Measurements from ENCODE around the gene PXDC1.
"Not testable (repeated sequence)": the region's sequence is repeated elsewhere in the genome, so short reads cannot be mapped to it uniquely, and the experiment has no call there.

PXDC1 gene

DNA sequence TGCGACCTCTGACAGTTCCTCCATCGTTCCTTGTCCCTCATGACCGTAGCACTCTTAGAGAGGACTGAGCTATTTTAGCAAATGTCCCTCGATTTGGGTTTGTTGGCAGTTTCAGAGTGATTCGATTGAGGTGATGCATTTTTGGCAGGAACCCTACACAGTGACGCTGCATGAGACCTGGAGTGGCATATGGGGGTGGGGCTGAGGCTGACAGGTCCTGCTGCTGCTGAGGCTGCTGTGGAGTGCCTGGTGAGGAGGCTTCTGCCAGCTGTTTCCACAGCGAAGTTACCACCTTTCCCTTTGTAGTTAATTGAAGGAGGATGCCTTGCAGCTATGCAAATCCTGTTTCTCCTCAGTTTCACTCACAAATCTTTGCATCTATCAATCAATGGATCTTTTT, 19.8 kb downstream of the PXDC1 start:
- no peak for ATAC-seq (replicated peaks)
- Mint-ChIP-seq H3K4me1 (peaks cover 5 to 15% of the 10 kb centered on the region in 2 donors), H3K27ac (no peak overlapping the region), H3K36me3 (peaks cover 74 to 75% of the 10 kb centered on the region in 2 donors), H3K9me3 (peaks cover 4% of the 10 kb centered on the region in 2 donors), H3K27me3 (peaks cover 7 to 16% of the 10 kb centered on the region in 2 donors), H3K4me3 (no peak overlapping the region)
- no peak for DNase-seq

DNA sequence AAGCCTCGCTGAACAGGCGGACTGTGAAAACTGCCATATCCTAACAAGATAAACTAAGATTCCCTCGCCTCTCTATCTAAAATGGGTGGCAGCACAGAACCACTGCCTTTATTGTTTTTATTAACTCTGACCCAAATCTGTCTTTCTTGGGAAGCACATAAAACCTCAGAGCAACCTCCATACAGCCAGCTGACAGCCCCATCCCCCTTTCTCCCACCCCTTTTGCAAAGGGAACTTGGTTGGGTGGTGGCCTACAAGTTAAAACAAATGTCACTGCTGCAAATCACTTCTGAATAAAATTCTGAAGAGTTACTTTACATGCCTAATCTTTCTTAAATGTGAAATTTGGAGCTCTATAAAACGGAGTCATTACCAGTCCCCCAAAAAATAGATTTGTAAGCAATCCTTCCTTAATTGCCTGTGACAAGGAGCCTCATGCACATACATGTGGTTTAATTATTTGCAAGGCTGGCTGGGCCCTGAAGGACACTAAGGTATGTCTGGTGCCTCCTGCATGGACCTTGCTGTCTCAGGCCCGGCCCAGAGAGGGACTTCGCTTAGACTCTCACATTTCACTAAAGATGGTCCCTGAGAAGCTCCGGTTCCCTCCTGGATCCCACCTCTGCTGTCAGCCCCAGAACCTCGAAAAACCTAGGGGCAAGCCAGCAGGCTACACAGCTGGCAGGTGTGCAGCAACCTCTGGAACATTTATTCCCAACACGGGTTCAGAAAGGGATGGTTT, 21.7 kb downstream of the PXDC1 start:
- Mint-ChIP-seq H3K4me1 (peaks cover 9 to 10% of the 10 kb centered on the region in 2 donors), H3K36me3 (peaks cover 61 to 62% of the 10 kb centered on the region in 2 donors), H3K27ac (no peak overlapping the region), H3K9me3 (peaks cover 0 to under 1% of the 10 kb centered on the region in 2 donors), H3K27me3 (peaks cover 7 to 12% of the 10 kb centered on the region in 2 donors), H3K4me3 (no peak overlapping the region)
- DNase-seq, result no peak
- ATAC-seq (replicated peaks), result no peak

DNA sequence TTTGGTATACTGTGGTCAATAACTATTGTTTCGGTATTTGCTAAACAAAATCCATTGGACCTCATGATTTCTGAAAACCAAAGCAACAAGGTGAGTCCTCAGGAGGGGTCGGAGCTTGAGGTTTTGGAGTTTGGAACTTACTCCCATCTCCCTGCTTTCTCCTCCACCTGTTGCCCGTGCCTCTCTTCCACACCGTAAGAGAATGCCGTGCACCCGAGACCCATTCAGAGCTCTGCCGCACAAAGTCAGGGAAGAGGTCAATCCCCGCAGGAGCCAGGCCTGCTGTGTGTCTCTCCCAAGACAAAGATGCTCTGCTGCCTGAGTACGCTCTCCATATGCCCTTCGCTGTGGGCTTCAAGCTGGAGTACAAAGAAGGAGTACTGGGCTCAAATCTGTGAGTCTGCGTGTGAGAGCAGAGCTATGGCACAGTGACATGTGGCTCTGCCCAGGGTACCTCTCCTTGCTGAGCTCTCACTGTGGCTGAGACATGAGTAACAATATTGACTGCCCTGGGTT, 23.9 kb downstream of the PXDC1 start:
- Mint-ChIP-seq H3K4me3 (no peak overlapping the region), H3K9me3 (no peaks in the 10 kb centered on the region), H3K27me3 (peaks cover 0 to 7% of the 10 kb centered on the region in 2 donors), H3K36me3 (peaks cover 55 to 56% of the 10 kb centered on the region in 2 donors), H3K4me1 (peaks cover 6% of the 10 kb centered on the region in 2 donors), H3K27ac (no peak overlapping the region)
- DNase-seq (no peak), ATAC-seq (replicated peaks) (no peak)

DNA sequence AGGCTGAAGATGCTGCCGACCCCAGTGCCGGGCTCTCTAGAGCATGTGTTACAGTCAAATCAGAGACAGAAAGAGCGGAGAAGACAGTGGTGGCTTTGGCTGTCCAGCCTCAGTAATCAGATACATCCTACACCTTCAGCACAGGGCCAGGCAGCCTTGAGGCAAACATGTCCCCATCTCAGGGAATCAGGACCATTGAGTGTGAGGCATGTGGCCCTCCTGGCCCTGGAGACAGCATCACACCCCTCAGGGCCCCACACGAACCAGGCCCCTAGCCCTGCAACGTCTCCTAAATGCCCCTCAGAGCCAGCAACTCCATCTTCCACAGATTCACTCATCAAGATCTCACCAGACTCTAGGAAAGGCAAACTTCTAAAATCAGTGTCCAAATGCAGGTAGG, 24.5 kb downstream of the PXDC1 start:
- peaks cover 0 to 4% of the 10 kb centered on the region in 2 donors for H3K4me1 Mint-ChIP-seq
- no peak overlapping the region for H3K27ac Mint-ChIP-seq
- H3K4me3 Mint-ChIP-seq, result no peak overlapping the region
- peaks cover 54 to 56% of the 10 kb centered on the region in 2 donors for H3K36me3 Mint-ChIP-seq
- no peaks in the 10 kb centered on the region for H3K9me3 Mint-ChIP-seq
- peaks cover 0 to under 1% of the 10 kb centered on the region in 2 donors for H3K27me3 Mint-ChIP-seq
- DNase-seq, result no peak
- ATAC-seq (replicated peaks), result no peak

DNA sequence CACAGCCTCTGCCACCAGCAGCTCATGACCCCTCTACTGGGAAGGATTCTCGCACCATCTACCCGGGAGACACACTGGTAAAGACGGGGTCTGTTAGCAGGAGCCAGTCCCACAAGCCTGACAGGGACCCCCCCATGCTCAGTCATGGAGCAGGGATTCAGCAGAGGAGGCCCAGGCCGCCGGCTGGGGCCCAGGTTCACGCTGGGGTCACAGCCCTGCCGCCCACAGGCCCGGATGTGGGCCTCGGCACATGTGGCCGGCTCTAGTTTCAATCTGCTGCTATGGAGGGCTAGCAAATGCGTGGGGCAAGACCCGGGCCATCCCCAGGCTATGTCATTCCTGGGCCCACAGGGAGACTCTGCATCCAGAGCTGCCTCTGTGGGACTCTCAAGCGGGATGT, 25.1 kb downstream of the PXDC1 start:
- Mint-ChIP-seq H3K27ac (no peak overlapping the region), H3K9me3 (no peaks in the 10 kb centered on the region), H3K4me3 (no peak overlapping the region), H3K4me1 (peaks cover 0 to 4% of the 10 kb centered on the region in 2 donors), H3K36me3 (peaks cover 55 to 57% of the 10 kb centered on the region in 2 donors), H3K27me3 (no peaks in the 10 kb centered on the region)
- ATAC-seq (replicated peaks) (no peak), DNase-seq (no peak)

DNA sequence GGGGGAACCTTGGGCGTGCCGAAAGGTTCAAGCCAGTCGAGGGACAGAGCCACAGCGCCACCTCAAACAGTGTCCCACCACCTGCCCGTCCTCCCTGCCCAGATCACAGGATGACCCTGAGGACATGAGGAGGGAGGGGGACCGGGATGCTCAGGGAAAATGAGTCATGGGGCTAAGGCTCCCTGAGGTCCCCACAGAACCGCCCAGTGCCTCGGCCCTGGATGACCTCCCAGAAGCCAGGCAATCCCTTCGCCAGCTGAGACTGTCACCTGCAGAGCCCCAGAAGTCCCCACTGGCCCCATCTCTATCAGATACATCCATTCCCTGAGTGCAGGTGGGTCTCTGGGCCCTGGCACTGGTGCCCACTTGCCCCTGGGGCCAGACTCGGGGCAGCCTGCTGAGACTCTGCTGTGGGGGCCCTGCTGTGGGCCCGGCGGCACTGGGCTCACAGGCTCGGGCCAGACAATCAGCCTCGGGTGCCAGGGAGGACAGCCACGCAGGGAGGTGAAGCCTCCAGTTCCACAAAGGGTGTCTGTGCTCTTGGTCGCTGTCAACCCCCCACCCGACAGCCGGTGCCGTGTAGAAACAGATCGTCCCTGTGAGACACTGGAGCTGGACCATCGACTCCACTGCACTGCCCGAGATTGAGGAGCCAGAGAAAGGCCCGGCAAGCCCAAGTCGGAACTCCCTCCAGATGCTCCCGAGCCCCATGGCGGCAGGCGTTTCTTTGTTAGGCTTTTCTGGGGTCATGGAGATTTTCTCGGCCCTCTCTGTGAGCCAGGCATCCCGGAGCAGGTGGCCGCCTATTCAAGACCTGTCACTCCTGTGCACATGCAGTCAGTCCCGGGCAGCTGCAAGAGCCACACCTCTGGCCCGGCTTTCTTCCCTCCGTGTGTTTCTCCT, 26.1 kb downstream of the PXDC1 start:
- DNase-seq (no peak), ATAC-seq (replicated peaks) (no peak)
- Mint-ChIP-seq H3K9me3 (no peaks in the 10 kb centered on the region), H3K27ac (no peak overlapping the region), H3K36me3 (peaks cover 58% of the 10 kb centered on the region in 2 donors), H3K27me3 (no peaks in the 10 kb centered on the region), H3K4me3 (no peak overlapping the region), H3K4me1 (peaks cover 0 to 4% of the 10 kb centered on the region in 2 donors)

DNA sequence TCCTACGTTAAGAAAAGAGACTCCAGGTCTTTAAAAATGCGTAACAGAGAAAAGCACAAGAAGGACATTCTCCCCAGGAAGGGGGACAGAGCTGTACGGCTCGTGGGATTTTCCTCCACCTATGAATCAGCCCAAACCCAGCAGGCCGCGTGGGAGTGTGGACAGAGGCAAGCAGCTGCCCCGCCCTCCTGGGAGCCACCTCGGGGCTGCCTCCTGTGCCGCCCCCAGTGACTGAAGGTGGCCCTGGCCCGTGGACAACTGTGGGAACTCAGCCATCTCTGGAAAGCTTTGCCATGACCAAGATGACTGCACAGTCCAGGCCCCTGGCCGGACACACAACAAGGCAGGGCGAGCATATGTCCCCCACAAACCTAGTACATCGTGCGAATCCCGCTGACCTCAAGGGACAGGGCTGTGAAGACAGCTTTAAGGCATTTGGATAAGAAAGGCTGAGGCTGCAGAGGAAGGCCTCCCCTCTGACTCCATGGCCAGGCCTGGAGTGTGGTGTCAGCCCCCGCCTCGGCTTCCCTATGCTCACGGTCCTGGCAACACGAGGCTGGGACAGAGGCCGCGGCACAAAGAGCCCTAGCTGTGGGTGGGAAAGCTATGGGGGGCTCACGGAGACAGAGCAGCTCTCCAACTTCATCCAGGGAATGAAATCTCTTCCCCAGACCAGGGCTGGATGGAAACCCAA, 26.9 kb downstream of the PXDC1 start:
- DNase-seq (no peak), ATAC-seq (replicated peaks) (no peak)
- no peaks in the 10 kb centered on the region for H3K27me3 Mint-ChIP-seq
- H3K36me3 Mint-ChIP-seq, result peaks cover 66% of the 10 kb centered on the region in 2 donors
- no peak overlapping the region for H3K27ac Mint-ChIP-seq
- H3K4me3 Mint-ChIP-seq, result no peak overlapping the region
- H3K9me3 Mint-ChIP-seq, result no peaks in the 10 kb centered on the region
- H3K4me1 Mint-ChIP-seq, result peaks cover 0 to 4% of the 10 kb centered on the region in 2 donors

DNA sequence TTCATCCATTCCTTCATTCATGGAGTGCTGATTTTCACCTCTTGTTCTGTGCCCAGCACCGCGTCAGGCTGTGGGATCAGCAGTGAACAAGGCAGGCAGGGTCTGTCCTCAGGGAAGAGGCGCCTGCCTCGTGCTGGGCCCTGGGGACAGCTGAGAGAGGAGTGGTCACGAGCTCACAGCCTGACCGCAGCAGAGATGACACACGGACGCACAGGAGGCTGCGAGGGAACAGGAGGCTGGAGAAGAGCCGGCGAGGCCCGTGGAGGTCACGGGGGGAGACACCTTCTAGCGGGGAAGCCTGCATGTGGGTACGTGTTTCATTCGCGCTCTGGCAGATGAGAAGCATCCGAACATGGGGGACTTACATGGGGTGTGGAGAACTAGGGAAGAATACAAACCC, 27.5 kb downstream of the PXDC1 start:
- Mint-ChIP-seq H3K36me3 (peaks cover 66 to 68% of the 10 kb centered on the region in 2 donors), H3K27ac (peak overlapping the region; percentile 2), H3K27me3 (no peaks in the 10 kb centered on the region), H3K4me1 (peaks cover 0 to 4% of the 10 kb centered on the region in 2 donors), H3K9me3 (no peaks in the 10 kb centered on the region), H3K4me3 (no peak overlapping the region)
- ATAC-seq (replicated peaks) (no peak), DNase-seq (no peak)

DNA sequence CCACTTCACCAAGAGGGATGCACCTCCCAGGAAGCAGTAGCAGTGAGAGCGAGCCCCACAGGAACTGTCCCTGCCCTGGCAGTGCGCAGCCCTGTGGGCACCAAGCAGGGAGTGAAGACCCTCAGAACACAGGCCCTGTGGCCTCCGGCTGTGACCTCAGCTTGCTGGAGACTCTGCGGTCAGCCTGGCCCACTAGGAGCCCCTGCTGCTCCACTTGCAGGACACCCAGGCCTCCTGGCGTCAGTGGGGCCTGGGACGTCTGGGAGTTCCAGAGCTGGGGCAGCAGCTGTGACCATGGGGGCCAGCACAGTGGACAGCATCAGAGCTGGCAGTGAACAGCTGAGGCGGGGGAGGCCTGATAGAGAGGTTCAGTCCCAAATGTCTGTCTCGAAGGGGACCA, 28.3 kb downstream of the PXDC1 start:
- Mint-ChIP-seq H3K4me1 (peaks cover 0 to 4% of the 10 kb centered on the region in 2 donors), H3K36me3 (peaks cover 58 to 71% of the 10 kb centered on the region in 2 donors), H3K4me3 (no peak overlapping the region), H3K27me3 (no peaks in the 10 kb centered on the region), H3K27ac (no peak overlapping the region), H3K9me3 (no peaks in the 10 kb centered on the region)
- DNase-seq, result no peak
- no peak for ATAC-seq (replicated peaks)

DNA sequence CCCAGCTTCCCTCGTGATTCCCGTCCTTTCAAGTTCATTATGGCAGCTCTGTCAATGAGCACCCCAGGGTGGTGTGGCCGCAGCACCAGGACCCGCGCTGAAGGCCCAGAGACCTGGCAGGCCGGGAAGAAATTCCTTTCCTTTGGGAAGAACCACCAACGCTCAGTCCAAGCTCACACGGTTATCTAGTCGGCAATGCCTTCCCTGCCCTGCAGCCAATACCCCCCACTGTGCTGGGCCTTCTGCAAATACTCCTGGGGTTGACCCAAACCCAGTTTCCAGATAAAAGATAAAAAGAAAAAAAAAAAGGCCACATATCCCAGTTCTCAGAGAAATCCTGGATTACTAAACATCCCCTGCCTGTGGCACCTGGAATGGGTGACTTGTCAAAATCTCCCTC, 28.7 kb downstream of the PXDC1 start:
- DNase-seq (no peak), ATAC-seq (replicated peaks) (no peak)
- no peaks in the 10 kb centered on the region for H3K27me3 Mint-ChIP-seq
- peaks cover 54 to 69% of the 10 kb centered on the region in 2 donors for H3K36me3 Mint-ChIP-seq
- peaks cover 0 to 4% of the 10 kb centered on the region in 2 donors for H3K4me1 Mint-ChIP-seq
- no peak overlapping the region for H3K27ac Mint-ChIP-seq
- H3K4me3 Mint-ChIP-seq, result no peak overlapping the region
- H3K9me3 Mint-ChIP-seq, result no peaks in the 10 kb centered on the region

DNA sequence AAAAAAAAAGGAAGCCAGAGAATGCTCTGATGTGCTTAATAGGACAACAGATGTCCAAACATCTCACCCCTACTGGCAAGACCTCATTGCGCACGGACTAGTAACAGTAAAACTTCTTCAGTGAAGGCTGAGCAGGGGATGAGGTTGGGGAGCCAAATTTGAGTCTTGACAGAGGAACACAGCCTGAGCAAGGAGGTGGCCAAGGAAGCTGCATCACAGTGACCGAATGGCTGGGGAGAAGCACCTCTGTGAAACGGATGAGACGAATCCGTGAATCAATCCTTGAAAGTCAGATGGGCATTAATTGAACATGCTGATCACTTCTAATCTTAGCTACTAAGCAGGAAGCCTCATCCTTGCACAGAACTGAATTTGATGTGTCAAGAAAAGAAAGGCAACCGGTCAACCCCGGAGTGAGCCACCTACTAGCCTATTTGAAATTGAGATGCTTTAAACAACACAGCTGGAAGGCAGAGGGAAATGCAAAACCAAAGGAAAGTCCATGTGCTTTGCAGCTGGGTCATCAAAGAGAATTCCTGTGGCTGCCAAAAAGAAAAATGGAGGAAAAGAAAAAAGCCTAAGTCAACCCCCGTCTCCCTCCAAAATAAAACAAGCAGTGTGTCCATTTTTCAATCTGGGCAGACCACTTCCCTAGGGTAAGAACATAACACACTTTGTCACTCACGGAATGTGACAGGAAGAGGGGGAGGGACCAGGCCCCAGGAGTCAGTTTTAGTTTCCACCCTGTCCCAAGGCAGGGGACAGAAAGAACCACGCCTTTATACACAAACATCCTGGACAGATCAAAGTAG, 29.5 kb downstream of the PXDC1 start:
- no peak for ATAC-seq (replicated peaks)
- Mint-ChIP-seq H3K27ac (no peak overlapping the region), H3K4me3 (no peak overlapping the region), H3K4me1 (peaks cover 0 to 4% of the 10 kb centered on the region in 2 donors), H3K36me3 (peaks cover 46 to 62% of the 10 kb centered on the region in 2 donors), H3K9me3 (no peaks in the 10 kb centered on the region), H3K27me3 (no peaks in the 10 kb centered on the region)
- no peak for DNase-seq

DNA sequence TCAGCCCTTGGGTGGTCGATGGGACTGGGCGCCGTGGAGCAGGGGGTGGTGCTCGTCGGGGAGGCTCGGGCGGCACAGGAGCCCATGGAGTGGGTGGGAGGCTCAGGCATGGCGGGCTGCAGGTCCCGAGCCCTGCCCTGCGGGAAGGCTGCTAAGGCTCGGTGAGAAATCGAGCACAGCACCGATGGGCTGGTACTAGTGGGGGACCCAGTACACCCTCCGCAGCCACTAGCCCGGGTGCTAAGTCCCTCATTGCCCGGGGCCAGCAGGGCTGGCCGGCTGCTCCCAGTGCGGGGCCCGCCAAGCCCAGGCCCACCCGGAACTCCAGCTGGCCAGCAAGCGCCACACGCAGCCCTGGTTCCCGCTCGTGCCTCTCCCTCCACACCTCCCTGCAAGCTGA, 30.7 kb downstream of the PXDC1 start:
- not testable (repeated sequence) for H3K4me1 Mint-ChIP-seq; H3K4me3 Mint-ChIP-seq; H3K9me3 Mint-ChIP-seq; H3K27me3 Mint-ChIP-seq; ATAC-seq (replicated peaks); DNase-seq
- H3K36me3 Mint-ChIP-seq, result peaks cover 40 to 56% of the 10 kb centered on the region in 2 donors
- H3K27ac Mint-ChIP-seq, result peak overlapping the region; percentile 20

DNA sequence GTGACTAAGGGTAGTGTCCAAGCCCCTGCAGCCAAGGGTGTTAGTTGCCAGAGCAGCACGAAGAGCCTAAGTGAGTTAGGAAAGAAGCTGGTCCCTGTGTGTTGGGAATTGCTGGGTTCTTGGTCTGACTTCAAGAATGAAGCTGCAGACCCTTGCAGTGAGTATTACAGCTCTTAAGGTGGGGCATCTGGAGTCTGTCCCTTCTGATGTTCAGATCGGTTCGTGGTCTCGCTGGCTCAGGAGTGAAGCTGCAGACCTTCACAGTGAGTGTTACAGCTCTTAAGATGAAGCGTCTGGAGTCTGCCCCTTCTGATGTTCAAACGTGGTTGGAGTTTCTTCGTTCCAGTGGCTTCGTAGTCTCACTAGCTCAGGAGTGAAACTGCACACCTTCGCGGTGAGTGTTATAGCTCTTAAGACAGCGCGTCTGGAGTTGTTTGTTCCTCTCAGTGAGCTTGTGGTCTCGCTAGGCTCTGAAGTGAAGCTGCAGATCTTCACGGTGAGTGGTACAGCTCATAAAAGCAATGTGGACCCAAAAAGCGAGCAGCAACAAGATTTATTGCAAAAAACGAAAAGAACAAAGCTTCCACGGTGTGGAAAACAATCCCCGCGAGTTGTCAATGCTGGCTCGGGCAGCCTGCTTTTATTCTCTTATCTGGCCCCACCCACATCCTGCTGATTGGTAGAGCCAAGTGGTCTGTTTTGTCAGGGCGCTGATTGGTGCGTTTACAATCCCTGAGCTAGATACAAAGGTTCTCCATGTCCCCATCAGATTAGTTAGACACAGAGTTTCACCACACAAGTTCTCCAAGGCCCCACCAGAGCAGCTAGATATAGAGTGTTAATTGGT, 31.8 kb downstream of the PXDC1 start:
- Mint-ChIP-seq H3K27me3 (no peaks in the 10 kb centered on the region), H3K4me3 (no peak overlapping the region), H3K4me1 (no peaks in the 10 kb centered on the region), H3K9me3 (peaks cover 0 to 2% of the 10 kb centered on the region in 2 donors), H3K36me3 (peaks cover 46 to 56% of the 10 kb centered on the region in 2 donors), H3K27ac (no peak overlapping the region)
- DNase-seq, result no peak
- no peak for ATAC-seq (replicated peaks)
